GM10248 (cell line): ENCODE measurements around the gene ANP32E.
A peak's percentile ranks its signal among the peaks of the same experiment; 100 is the strongest.

ENCODE experiments used
- CTCF ChIA-PET: fragments of 300-600 bp; sonication (Branson Sonifier 250); formaldehyde crosslinking; extraction: SDS; loops from one replicate; lab custom pipeline; 2021; ENCODE audit warnings: antibody characterized with exemption; lab: Yijun Ruan, JAX
- POLR2A ChIA-PET: fragments of 350-650 bp; sonication (Branson Sonifier 250); formaldehyde crosslinking; extraction: SDS; loops from one replicate; lab custom pipeline; 2020; ENCODE audit warnings: antibody characterized with exemption; lab: Yijun Ruan, JAX
- DNase-seq: peaks from one replicate; pipeline ENCODE4 v3.0.0; 2012; ENCODE audit errors: extremely low spot score
- TF ChIP-seq, protein P1 (sequence below): IDR thresholded peaks from 2 replicates; pipeline ENCODE4 v1.5.1; 2012; ENCODE audit warnings: mild to moderate bottlenecking, low read depth; ENCODE audit errors: extremely low read depth, missing control alignments, control extremely low read depth

Gene ANP32E

DNA sequence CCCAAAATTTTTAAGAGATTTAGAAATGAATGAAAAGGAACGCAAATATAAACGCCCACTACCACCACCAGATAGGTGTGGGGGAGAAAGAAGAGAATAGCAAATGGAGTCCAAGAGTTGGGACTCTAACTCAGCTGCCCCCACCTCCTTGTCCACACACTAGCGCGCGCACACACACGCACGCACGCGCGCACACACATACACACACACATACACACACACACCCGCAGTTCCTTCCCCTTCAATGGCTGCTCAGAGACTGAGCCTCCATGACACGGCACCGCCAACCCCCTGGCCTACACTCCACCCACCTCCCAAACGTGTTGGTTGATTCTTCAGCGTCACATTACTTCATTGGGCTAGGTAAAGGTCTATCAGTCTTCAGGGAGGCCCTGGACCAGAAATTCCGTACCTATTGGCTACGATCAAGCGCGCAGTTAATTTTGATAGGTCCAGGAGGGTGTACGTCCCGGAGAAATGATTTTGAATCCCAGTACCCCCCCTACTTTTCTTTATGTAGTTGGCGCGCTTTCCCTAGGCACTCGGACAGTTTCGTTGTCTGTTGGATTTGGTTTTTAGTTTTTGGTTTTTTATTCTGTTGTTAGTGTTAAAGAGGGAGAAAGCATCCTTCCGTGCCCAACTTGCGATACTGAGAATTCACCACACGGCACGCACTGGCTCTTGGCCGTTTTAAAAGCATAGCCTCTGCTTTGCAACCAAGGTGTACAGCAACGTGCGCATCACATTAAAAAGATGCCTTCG is at the start of gene ANP32E:
TSS of gene ANP32E (minus strand) at position 261 of the 762 bp plus-strand sequence. CDS start 326 bp downstream, outside the sequence.
- ChIA-PET CTCF (interaction anchor here (1.5 kb wide), 1 partner anchor 18 kb away, joined by 3 read pairs; no protein-coding TSS in a partner anchor), POLR2A (interaction anchor here (0.7 kb wide), 1 partner anchor 259 kb away, joined by 3 read pairs; no protein-coding TSS in a partner anchor)
- peak; percentile 97 for DNase-seq
- TF ChIP-seq, protein P1, sequence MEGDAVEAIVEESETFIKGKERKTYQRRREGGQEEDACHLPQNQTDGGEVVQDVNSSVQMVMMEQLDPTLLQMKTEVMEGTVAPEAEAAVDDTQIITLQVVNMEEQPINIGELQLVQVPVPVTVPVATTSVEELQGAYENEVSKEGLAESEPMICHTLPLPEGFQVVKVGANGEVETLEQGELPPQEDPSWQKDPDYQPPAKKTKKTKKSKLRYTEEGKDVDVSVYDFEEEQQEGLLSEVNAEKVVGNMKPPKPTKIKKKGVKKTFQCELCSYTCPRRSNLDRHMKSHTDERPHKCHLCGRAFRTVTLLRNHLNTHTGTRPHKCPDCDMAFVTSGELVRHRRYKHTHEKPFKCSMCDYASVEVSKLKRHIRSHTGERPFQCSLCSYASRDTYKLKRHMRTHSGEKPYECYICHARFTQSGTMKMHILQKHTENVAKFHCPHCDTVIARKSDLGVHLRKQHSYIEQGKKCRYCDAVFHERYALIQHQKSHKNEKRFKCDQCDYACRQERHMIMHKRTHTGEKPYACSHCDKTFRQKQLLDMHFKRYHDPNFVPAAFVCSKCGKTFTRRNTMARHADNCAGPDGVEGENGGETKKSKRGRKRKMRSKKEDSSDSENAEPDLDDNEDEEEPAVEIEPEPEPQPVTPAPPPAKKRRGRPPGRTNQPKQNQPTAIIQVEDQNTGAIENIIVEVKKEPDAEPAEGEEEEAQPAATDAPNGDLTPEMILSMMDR = no peak

DNA sequence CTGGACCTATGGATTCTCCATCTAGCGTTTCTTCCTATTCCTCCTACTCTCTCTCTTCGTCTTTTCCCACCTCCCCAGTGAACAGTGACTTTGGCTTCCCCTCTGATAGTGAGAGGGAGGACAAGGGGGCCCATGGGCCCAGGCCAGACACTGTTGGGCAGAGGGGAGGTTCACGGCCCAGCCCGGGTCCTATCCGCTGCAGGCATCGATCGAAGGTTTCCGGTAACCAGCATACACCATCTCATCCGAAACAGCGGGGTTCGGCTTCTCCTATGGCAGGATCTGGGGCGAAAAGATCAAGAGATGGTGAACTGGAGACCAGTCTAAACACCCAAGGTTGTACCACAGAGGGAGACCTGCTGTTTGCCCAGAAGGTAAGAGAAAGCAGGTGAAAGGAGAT is 47.3 kb upstream of the ANP32E start:
- ChIA-PET POLR2A (no interaction called here), CTCF (interaction anchor here (1.1 kb wide), 1 partner anchor 28 kb away, joined by 6 read pairs; no protein-coding TSS in a partner anchor)
- TF ChIP-seq, protein P1 = no peak
- no peak for DNase-seq

DNA sequence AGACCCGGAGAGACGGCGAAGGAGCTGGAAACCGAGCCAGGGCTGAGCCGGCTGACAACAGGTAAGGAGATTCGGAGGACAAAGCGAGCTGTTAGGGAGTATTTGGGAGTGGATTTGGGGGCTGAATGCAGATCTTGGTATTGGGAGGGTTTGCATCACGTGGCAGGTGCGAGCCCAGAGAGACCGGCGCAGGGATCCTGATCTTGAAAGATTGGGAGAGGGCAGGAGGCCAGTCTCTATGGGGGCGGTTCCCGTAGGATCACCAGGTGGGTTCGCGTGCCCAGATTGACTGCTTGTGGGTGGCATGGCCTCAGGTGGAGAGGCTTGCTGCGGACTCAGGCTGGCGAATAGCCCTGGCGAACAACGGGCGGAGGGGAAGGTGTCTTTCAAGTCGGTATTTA is 46.6 kb upstream of the ANP32E start:
- no peak for DNase-seq
- POLR2A ChIA-PET = no interaction called here
- CTCF ChIA-PET = interaction anchor here (0.7 to 1.1 kb wide), 2 partner anchors 14 to 27 kb away, joined by 3 to 6 read pairs; no protein-coding TSS in a partner anchor
- TF ChIP-seq, protein P1 = no peak

DNA sequence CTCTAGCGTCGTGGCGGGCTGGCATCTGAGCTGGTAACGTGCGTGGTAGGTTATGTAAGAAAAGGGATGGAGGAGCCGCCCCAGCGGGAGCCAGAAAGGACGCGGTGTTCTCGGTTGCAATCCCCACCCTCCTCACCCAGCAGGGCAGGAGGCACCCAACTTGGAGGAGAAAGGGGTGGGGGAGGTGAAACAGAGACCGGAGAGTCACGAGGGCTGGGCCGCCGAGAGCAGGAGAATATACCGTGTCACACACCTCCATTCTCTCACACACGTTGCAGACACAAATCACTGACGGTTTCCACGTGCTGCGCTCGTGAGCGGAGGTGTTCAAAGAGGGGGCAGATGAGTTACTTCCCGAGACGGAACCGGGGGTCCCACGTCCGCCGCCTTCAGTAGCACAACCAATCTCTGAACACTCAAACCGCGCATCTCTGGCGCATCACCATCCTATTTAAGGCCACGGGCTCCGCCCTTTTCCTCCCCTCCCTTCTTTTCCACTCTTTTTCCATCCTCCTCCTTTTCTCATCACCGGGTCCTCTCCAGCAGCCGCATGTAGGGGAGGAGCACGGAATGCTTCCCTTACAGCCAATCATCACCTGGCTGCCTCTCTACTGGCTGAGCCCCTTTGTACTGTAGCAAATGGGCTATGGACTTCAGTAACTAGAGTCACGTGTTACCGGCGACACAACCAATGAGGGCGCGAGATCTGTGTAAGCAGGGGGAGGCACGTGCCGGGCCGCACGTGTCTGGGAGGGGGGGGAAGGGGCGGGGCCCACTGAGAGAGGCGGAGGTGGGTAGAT is 46.0 kb upstream of the ANP32E start, which contains the start of gene CIART:
TSS of gene CIART (plus strand) at position 797 of the 800 bp plus-strand sequence. CDS start 714 bp downstream, outside the sequence.
- ChIA-PET POLR2A (no interaction called here), CTCF (interaction anchor here (0.6 to 4.5 kb wide), 11 partner anchors 9 to 379 kb away, joined by 3 to 72 read pairs (median 4); partner anchors contain the start of genes APH1A, C1orf54 and CA14)
- peak; percentile 80 for DNase-seq
- TF ChIP-seq, protein P1 = no peak

DNA sequence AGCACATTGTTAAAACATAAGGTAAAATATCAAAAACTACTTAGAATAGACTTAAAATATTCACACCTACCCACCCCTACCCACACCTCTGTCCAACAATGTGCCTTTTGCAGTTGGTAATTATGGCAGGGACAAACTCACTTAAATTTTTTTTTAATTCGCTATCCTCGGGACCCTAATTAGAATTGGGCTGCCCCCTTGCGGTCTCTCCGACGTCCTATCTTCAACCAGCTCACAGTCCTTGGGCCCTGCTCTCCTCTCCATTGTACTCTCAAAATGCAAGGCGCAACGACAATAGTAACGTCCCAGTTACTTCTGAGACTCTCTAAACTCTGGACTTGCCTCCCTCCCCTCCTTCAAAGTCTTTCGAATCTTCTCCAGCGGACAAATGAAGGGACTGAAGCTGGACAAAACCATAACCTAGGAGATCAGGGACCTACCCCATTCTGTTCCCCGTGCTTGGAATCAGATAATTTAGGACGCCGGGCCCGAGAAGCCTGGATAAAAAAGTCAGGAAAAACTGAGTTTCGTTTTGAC is 45.4 kb upstream of the ANP32E start:
- ChIA-PET POLR2A (no interaction called here), CTCF (interaction anchor here (0.6 to 4.5 kb wide), 11 partner anchors 10 to 714 kb away, joined by 3 to 72 read pairs (median 4); partner anchors contain the start of genes APH1A, C1orf54 and CA14)
- TF ChIP-seq, protein P1 = peak; percentile 45
- peak; percentile 45 for DNase-seq
